Stimulated activated CD4-positive, alpha-beta T cell treated with anti-CD3 and anti-CD28 coated beads, Interleukin-4, amount 100 ng/mL, for 48 hours (primary cell): ENCODE measurements around the gene XK.
"Not testable (repeated sequence)": the region's sequence is repeated elsewhere in the genome, so short reads cannot be mapped to it uniquely, and the experiment has no call there.

Experiments
- DNase-seq, 2 donors: peaks; one replicate each; pipeline ENCODE4 v3.0.0-alpha.2; 2020; ENCODE audit warnings: low read depth in 2 of 2

The XK gene

GRCh38 chrX:37754516-37754915, 68.9 kb downstream of the XK start:
- DNase-seq = no peak

GRCh38 chrX:37755025-37755424, 69.4 kb downstream of the XK start:
- DNase-seq = no peak

GRCh38 chrX:37757082-37757481, 71.5 kb downstream of the XK start:
- no peak for DNase-seq

- DNase-seq = no peak
Measured at GRCh38 chrX:37759351-37759750, 73.8 kb downstream of the XK start.

GRCh38 chrX:37759878-37760418, 74.4 kb downstream of the XK start:
- no peak for DNase-seq

- no peak for DNase-seq
Measured at GRCh38 chrX:37763400-37763799, 77.8 kb downstream of the XK start.

GRCh38 chrX:37765507-37765906, 79.9 kb downstream of the XK start:
- no peak for DNase-seq

- no peak for DNase-seq
Measured at GRCh38 chrX:37767430-37767829, 81.8 kb downstream of the XK start.

- not testable (repeated sequence) for DNase-seq
Measured at GRCh38 chrX:37768866-37769265, 83.3 kb downstream of the XK start.

- DNase-seq = no peak
Measured at GRCh38 chrX:37776283-37776986, 90.8 kb downstream of the XK start.

GRCh38 chrX:37776987-37777325, 91.4 kb downstream of the XK start:
- no peak for DNase-seq

GRCh38 chrX:37779857-37780256, 94.3 kb downstream of the XK start, which contains the start of gene CYBB:
Gene CYBB (plus strand): TSS chrX:37780059. CDS start chrX:37780078, 19 bp downstream.
- DNase-seq = no peak

- DNase-seq = no peak
Measured at GRCh38 chrX:37781081-37781480, 95.5 kb downstream of the XK start.
